Skin epidermis (tissue), 12 donors: ENCODE measurements around the gene PLXNA2.
A peak's percentile ranks its signal among the peaks of the same experiment; 100 is the strongest.

Experiments used
- H3K27ac ChIP-seq, 21 experiments: fragments of 200-600 bp; sonication (generic) in 11 of 21; one replicate each; pipeline ENCODE4 v1.5.0; 2020; ENCODE audit warnings: mild to moderate bottlenecking in 3 of 21, inconsistent platforms in 2 of 21, moderate library complexity in 2 of 21
- H3K4me3 ChIP-seq, 7 experiments: fragments of 200-600 bp; sonication (generic) in 2 of 7; one replicate each; pipeline ENCODE4 v1.5.0; 2020; ENCODE audit warnings: inconsistent platforms in 2 of 7, mild to moderate bottlenecking in 2 of 7, moderate library complexity in 1 of 7

The PLXNA2 gene

DNA sequence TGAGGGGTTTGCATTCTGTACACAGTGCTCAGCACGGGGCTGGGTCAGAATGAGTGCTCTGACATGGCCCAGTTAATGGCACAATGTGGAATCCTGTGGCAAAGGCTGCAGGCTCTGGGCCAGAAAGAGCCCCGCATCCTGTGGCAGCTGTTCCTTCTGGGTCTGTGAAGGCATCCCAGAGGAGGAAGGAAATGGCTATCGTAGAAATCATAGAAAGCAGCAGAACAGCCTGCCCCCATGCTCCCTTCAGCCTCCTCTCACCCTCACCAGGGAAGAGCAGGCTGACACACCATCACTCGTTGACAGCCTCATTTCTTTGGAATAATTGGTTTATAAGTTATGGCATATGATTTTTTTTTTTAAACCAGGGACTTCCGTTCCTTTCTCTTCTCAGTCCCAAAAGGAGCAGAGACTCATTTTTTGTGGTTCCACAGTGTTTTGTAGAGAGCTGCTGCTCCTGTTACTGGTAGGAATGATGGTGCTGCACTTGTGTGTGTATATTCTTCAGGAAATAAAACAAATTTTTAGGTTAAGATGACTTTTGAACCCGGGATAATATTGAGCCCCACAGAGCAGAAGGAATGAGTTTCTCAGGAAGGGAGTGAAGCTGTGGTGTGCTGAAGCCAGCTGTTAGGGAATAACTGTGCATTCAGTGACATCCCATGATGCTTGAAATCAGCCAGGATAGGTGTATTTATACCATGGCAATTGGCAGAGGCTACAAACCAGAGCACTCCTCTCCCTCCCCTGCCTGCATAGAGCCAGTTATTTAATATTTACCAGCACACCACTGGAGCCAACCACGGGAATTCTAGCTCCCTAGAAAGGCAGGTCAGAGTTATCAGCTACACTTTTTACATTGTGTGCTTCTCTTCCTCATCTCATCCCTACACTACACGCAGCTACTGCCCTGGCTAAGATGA is 32.0 kb downstream of the PLXNA2 start:
- peak overlapping the region in 1 of 21 experiments; percentile 52 for H3K27ac ChIP-seq
- H3K4me3 ChIP-seq, result no peak overlapping the region

DNA sequence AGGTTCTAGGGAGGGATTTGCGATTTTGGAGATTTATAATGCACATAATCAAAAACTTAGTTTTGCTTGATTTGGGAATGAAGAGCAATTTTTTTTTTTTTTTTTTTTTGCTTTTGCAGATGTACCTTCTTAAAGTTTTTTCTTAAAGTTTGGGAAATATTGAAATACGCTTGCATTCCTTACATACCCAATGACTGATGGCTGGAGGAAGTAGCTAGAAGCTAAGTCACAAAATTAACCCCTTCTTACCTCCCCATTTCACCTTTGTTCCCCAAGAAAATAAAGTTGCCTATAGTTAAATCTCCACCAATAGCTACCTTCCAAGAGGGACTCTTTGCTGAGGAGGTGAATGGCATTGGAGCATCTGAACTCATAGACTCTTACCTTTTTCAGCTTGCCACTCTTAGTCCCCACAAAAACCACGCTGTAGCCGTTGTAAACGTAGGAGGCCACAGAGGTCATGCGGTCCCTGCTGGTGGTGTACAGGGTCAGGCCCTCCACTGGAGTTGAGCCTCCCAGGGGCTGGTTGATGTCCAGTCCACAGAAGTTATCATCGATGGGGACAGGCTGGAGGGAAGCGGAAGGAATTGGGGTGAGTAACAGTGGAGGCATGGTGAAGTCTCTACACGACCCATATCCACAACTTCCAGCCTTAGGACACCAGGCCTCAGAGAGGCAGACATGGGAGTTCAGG is 34.1 kb downstream of the PLXNA2 start:
- Histone ChIP-seq H3K27ac (peak overlapping the region in 1 of 21 experiments; percentile 52), H3K4me3 (no peak overlapping the region)

DNA sequence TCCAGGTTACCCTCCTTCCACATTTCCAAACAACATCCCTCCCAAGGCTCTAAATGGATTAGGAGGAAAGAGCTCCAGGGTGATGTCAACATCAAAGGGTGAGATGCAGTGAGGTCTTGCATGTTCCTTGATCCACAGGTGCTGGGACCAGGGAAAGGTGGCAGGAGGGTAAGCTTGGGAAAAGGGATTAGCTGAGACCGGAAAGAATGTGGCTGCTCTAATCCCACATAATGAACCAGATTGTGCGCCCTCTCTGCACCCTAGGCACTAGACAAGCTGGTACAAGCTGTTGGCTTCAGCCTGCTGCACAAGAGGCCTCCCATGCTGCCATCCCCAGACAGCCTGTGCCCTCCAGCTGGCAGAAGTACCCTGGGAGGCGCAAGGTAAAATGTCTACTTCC is 34.9 kb downstream of the PLXNA2 start:
- Histone ChIP-seq H3K27ac (peak overlapping the region in 6 of 21 experiments; percentile 27 to 70 (median 53)), H3K4me3 (no peak overlapping the region)

DNA sequence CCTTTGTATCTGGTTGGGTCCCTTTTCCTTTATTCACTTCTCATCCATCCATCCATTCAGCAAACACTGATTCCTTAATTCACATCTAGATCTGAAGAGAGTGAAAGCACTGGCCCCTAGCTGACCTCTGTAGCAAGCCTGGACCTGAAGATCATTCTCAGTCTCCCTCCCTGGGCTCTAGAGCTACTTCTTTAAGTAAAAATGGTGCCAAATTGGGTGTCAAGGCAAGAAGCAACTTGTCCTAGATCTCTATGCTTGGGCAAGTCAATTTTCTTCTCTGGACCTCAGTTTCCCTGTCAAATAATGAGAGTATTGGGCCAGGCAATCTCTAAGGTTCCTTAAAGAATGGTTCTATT is 36.1 kb downstream of the PLXNA2 start:
- Histone ChIP-seq H3K4me3 (no peak overlapping the region), H3K27ac (peak overlapping the region in 13 of 21 experiments; percentile 16 to 66 (median 35))

DNA sequence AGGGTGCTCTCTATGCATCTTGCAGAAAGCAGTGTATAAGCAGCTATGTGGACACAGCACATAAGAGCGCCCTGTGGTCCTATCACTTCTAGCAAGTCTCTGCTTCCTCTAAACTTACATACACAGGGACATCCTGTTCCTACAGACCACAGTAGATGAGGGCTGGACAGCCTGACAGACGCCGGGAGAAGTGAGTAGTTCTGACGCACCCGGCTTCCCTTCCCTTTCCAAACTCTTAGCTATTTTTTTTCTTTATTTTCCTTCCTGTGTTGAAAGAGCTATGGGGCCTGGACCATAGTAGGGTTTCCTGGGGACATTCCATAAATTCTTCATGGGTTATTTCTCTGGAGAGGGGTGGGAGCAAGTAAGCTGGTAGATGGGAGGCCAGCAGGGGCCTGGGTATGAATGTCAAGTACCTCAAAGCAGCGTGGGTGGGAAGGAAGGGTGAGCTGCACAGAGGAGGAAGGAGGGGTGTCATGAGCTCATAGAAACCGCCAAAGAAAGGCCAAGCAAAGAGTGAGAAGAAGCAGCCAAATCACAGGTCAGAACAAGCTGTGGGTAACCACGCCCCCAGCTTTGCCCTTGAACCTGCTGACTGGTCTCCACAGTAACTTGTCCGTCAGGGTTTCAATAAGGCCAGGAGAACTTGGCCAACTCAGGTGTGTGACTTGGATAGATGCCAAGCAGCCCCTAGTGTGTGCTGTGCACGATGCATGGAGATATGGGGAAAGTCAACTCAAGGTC is 36.6 kb downstream of the PLXNA2 start:
- no peak overlapping the region for H3K4me3 ChIP-seq
- peak overlapping the region in 12 of 21 experiments; percentile 16 to 66 (median 39) for H3K27ac ChIP-seq

DNA sequence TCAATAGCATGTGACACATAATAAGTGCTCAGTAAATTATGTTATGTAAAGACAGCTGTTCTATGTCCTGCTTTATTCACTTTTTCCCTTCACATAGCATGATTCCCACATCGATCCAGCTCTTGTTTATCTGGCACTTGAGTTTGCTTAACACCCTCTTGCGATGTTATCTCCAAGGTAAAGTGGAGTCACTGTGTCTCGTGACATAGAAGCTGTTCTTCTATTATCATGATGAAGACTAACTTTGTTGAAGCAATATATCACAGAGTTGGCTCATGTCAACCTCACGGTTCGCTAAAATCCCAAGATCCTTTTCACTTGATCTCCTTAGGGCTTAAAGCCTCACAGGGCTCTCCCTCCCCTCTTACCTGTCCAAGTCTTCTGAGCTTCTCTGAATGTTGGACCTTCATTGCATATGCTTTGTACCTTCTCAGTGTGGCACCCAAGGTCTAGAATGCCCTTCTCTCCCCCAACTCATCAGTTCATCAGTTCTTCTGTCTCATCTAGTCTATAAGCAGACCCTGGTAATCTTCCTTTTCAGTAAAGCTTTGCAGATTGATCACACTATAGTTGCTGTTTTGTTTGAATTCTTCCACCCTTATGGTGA is 38.0 kb downstream of the PLXNA2 start:
- no peak overlapping the region for H3K4me3 ChIP-seq
- H3K27ac ChIP-seq, result peak overlapping the region in 1 of 21 experiments; percentile 8

DNA sequence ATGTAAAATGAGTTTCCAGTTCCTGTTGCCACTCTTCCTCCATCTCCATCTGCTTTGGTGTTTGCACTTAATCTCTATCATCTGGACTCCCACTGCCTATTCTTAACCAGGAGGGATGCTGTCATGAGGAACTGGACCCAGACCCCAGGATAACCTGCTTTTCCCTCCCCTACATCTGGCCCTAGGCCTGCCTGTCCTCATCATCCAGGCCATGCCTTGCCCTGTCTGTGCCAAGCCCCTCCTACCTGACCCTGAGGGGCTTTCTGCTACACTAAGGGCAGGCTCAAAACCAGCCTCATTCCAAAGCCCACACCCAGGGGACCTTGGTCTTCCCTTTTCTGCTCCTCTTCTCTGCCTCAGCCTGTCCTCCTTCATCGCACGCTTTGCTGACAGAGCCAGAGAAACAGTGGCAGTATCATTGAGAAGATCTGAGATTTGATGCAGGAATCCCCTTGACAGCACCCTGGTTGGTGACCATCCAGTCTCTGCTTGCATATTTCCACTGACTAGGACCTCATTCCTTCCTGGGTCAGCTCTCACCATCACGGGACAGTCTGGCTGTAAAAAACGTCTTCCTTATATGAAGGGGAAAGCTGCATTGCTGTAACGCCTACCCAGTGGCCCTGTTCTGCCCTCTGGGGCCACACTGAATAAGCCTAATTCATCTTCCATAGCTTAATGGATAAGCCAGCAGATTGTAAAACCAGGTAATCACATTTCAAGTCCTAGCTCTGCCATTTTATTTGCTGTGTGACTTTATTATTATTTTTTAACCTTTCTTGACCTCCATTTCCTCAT is 38.8 kb downstream of the PLXNA2 start:
- H3K4me3 ChIP-seq, result no peak overlapping the region
- peak overlapping the region in 10 of 21 experiments; percentile 11 to 73 (median 47) for H3K27ac ChIP-seq

DNA sequence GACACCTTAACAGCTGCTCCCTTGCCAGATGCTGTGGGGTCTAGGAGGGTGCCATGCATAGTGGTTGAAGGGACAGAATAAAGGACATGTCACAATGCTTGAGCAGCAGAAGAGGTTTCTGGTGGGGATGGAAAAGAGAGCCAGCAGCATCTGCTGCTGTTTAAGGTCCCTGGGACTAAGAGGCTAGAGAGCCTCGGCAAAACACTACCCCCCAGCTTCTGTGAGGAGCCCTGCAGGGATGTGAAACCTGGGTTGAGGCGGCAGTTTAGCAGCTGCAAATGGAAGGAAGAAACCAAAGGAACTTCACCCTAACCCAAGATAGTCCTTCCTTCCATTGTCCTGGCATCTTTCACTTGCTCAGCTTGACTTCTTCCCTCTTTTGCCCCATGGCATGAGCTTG is 39.4 kb downstream of the PLXNA2 start:
- Histone ChIP-seq H3K4me3 (no peak overlapping the region), H3K27ac (peak overlapping the region in 12 of 21 experiments; percentile 2 to 73 (median 48))

DNA sequence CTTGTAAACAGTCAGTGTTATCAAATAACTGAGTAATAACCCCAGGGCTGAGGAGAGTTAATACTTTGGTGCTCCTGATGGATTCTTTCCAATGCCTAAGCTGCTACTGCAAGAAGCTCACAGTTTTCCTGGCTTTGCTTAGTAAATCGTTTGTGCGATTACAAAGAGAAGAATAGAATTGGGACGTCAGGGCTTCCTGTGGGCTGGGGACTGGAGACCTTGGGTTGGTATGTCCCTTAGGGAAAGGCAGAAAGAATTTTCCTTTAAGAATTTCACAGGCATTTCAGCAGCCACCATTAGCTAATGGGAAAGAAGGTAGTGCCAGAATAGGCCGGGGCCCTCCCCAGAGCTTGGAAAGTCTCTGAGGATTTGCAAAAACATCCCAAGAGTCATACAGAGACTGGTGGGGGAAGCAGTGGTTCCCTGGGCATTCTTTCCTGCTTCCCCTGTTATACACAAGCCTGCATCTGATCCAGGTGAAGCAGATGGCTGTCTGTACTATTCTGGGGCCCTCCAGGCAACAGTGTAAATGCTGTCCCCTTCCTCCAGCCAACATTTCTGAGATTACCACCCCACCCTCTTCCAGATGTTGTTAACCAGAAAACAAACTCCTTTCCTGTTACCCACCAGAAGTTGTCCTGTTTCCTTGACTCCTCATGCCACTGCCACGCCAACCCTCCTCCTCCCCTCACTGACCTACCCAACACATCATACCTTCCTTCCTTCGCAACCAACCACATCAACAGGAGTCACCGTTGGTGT is 40.2 kb downstream of the PLXNA2 start:
- Histone ChIP-seq H3K27ac (peak overlapping the region in 18 of 21 experiments; percentile 2 to 77 (median 50)), H3K4me3 (no peak overlapping the region)

DNA sequence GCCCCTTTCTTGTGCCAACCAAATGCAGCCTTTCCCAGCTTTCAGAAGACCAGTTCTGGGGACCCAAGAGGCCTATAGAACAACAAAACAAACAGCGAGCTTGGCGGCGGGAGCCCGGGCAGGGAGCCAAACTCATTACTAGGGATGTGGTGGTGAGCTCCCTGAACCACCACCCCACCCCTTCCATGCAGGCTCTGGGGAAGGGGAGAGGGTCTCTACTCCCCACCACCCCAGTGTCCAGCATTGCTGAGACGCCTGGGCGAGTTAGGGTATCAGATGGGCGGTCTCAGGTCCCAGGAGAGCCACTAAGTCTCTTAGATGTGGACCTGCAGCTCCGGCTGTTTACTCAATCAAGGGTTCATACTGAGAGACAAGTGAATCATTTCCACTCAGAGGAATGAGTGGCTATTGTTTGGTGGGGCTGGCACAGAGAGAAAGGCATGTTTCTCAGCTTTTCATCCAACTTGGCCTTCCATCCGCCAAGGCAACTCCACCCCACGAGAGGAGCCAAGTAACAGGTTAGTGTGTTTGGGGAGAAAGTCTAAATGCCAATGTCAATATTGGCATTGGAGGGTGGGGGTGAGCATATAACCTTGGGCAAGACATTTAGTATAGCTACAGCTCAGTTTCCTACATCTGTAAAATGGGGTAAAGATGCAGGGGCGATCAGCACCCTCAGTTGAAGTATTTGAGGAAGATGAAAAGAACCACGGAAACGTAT is 40.9 kb downstream of the PLXNA2 start:
- Histone ChIP-seq H3K27ac (peak overlapping the region in 16 of 21 experiments; percentile 27 to 77 (median 52)), H3K4me3 (no peak overlapping the region)

DNA sequence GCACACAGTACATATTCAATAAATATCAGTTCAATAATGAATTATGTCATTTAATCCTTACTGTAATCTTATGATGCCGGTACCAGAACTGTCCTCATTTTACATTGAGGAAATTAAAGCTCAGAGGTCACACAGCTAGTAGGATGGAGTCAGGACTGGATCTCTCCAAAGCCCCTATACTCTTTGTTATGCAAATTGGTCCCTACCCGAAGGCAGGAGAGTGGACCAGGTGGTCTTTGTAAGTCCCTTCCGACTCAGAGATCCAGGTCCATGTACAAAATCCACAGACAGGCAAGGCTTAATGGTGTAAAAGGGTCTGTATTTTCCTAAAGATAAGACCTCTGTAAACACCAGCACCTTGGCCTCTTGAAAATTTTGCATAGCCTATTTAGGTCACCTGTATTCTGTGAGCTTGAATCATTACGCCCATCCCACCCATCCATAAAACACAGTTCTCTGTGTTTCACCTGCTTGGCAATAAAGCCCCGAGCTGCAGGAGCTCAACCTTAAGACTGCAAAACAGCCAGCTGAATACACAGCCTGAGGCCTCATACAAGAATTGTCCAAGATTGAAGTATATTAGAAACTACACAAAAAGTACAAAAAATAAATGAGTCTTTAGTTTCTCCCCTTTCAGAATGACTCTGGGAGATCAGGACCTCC is 41.7 kb downstream of the PLXNA2 start:
- Histone ChIP-seq H3K4me3 (no peak overlapping the region), H3K27ac (peak overlapping the region in 12 of 21 experiments; percentile 41 to 77 (median 55))

DNA sequence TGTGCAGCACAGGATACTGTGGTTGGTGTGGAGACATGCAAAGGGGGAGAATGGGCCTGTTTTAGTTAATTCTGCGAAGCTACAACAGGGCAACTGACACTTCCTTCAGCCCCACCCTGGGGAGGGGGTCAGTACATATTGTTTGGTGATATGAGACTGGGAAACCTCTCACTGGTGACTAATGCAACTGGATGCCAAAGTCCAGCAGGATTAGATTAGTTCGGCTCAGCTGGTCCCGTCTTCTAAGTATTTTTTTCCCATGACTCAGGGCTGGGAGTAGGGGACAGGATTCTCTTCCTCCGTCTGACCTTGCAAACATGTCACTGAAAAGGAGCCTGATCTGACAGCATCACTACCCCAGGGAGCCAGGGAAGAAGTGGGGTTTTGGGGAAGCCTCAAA is 43.0 kb downstream of the PLXNA2 start:
- no peak overlapping the region for H3K4me3 ChIP-seq
- H3K27ac ChIP-seq, result peak overlapping the region in 2 of 21 experiments; percentile 23 to 73

DNA sequence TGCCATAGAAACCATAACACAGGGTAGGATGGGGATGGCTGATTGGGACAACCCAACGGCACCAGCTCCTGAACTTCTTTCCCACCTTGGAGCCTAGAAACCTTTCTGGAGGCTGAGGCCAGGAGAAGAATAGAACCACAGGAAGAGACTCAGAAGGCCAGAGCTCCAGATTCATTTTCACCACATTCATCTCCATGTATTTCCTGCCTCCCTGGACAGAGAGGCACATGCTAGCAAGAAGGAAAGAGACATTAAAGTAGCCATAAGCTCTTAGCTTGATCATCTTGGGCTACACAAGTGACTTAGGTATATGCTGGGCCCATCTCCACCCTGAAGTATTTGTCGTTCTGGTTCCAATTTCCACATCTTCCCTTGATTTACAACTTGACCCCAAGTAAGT is 44.1 kb downstream of the PLXNA2 start:
- Histone ChIP-seq H3K4me3 (no peak overlapping the region), H3K27ac (no peak overlapping the region)

DNA sequence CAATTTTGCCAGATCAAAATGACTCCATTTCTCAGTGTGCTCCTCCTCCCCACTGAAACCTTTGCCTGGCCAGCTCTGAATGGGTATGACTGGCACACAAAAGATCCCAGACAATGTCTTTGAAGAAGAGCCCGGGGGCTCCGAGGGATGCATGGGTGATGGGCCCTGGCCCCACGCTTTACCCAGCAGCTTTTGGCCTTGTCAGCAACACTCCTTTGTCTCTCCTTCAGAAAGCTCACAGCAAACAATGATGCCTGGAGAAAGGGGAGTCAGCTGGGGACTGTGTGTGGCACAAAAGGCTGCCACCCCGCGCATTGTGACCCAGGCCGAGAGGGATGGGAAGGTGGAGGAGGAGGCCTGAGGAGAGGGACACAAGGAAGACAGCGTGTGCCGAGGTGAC is 45.9 kb downstream of the PLXNA2 start:
- Histone ChIP-seq H3K27ac (no peak overlapping the region), H3K4me3 (no peak overlapping the region)

DNA sequence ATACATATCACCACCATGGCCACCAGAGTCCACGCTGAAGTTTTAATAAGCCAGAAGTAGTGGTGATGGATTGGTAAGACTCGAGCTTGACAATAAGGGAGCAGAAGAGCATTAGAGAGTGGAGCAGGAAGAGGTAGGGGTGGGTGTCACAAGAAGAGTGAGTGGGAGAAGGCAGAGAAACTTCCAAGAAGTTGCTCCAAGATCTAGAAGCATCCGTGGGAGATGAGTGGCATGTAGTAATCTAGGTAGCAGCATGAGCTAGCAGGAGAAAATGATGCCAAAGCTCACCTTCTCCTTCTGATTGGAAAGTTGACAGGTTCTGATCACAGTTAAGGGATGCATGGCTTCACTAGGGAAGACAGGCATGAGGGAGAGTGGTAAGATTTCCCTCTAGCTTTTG is 49.2 kb downstream of the PLXNA2 start:
- no peak overlapping the region for H3K4me3 ChIP-seq
- no peak overlapping the region for H3K27ac ChIP-seq

DNA sequence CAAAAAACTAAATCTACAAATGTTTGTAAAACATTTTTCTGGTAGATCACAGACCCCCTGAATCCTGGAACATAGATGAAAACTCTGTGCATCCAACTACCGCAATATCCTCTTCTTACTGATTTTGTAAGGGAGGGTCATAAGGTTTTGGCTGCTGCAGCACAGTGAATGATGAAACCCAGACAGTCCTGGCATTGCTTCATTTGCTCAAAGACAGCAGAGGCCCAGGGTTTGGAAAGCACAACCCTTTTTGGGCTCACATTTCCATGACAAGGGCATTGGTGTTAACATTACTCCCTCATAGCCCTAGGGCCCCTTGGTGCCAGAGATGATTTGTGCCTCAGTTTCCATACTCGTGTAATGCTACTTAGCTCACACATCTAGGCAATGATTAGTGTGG is 51.2 kb downstream of the PLXNA2 start:
- H3K27ac ChIP-seq, result no peak overlapping the region

DNA sequence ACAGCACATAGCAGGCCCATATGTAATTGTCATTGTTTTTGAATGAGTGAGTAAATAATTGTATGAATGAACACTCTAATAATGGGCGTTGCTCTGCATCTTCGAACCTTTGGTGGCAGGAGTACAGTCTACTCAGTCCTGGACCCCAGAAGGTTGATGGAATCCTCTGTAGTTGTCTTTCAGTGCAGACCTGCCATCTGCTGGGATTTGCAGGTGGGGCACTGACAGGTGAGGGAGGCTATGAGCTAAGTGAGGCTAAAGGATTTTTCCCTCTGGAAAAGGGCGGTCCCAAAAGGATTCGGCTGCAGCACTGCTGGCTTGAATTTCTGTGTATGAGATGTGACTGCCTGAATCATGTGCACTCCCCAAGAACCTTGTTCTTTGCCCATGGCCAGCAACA is 53.4 kb downstream of the PLXNA2 start:
- no peak overlapping the region for H3K27ac ChIP-seq
- H3K4me3 ChIP-seq, result no peak overlapping the region

More for the DNA sequence above, 51.2 kb downstream of the PLXNA2 start:
- no peak overlapping the region for H3K4me3 ChIP-seq
